ENCODE data around the gene ERFL. TPM values are rescaled to one million over a fixed set of nuclear protein-coding genes. Genes with fewer than 3 reads are reported as not detected.

ERFL gene
- total and polyA plus RNA-seq, 2 of the 4 experiments (the other 2 are of a cell fraction), result not detected

- no peak overlapping the region for H2AK5ac ChIP-seq (ENCODE audit: low read depth, low read length)
- POLR2A ChIA-PET (ENCODE audit: unreplicated experiment), result no interaction called here
- no peak overlapping the region for H3K9ac ChIP-seq (ENCODE audit: low read depth, low read length)
- no peak for DNase-seq
- in situ Hi-C loops (cut with MboI; ENCODE audit: low sequenced_read_pairs) (no loop called here), dilution Hi-C loops (cut with HindIII; ENCODE audit: low sequenced_read_pairs, unreplicated experiment) (no loop called here), intact Hi-C loops (cut with micrococcal nuclease) (loop anchor here (5.0 kb wide), 1 partner anchor 52 kb away; the partner anchor contains the start of gene ARHGEF1)
- no peak overlapping the region for H2BK5ac ChIP-seq (ENCODE audit: low read depth, low read length, poor library complexity, severe bottlenecking)
- peaks cover 15% of the 10 kb centered on the region for H3K4me1 ChIP-seq (ENCODE audit: control insufficient read depth, insufficient read depth, low read length)
- no peak overlapping the region for H3K4me2 ChIP-seq (ENCODE audit: low read depth, low read length)
- no peak overlapping the region for H2AK9ac ChIP-seq (replicated peaks; ENCODE audit: low read depth, low read length, poor library complexity)
- no peaks in the 10 kb centered on the region for H3K9me3 ChIP-seq (ENCODE audit: control insufficient read depth, insufficient read depth, low read length)
- no peak overlapping the region for H3K18ac ChIP-seq (ENCODE audit: low read depth, low read length)
- H3K23ac ChIP-seq (ENCODE audit: low read depth, low read length), result peak overlapping the region; percentile 68; the same call in 1 of the 2 replicates
- no peak overlapping the region for H2BK120ac ChIP-seq (ENCODE audit: low read depth, low read length)
- H3K14ac ChIP-seq (replicated peaks; ENCODE audit: low read depth, low read length), result no peak overlapping the region
- H3K56ac ChIP-seq (ENCODE audit: extremely low read depth, insufficient read depth, low read length), result no peak overlapping the region
- no peaks in the 10 kb centered on the region for H3K36me3 ChIP-seq (ENCODE audit: control insufficient read depth, insufficient read depth, low read length)
- H2BK20ac ChIP-seq (ENCODE audit: low read depth, low read length), result no peak overlapping the region
- ATAC-seq (ENCODE audit: low read depth), result no peak
- no peak overlapping the region for H3K4me3 ChIP-seq (ENCODE audit: insufficient read depth, low read depth, low read length)
- no peak overlapping the region for H3K4ac ChIP-seq (ENCODE audit: low read depth, low read length)
- H3K79me1 ChIP-seq (ENCODE audit: low read depth in 1 of 2, low read length in 2 of 2), result no peaks in the 10 kb centered on the region
- H3K9me1 ChIP-seq (ENCODE audit: insufficient read depth, low read length), result no peaks in the 10 kb centered on the region; the same call in 1 of the 2 replicates
- TF ChIP-seq, protein P1, sequence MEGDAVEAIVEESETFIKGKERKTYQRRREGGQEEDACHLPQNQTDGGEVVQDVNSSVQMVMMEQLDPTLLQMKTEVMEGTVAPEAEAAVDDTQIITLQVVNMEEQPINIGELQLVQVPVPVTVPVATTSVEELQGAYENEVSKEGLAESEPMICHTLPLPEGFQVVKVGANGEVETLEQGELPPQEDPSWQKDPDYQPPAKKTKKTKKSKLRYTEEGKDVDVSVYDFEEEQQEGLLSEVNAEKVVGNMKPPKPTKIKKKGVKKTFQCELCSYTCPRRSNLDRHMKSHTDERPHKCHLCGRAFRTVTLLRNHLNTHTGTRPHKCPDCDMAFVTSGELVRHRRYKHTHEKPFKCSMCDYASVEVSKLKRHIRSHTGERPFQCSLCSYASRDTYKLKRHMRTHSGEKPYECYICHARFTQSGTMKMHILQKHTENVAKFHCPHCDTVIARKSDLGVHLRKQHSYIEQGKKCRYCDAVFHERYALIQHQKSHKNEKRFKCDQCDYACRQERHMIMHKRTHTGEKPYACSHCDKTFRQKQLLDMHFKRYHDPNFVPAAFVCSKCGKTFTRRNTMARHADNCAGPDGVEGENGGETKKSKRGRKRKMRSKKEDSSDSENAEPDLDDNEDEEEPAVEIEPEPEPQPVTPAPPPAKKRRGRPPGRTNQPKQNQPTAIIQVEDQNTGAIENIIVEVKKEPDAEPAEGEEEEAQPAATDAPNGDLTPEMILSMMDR (conservative IDR thresholded peaks at IDR 0.05; ENCODE audit: low read depth, low read length), result no peak
- no peak for TF ChIP-seq NFE2L2 (IDR thresholded peaks at IDR 0.05; ENCODE audit: low read depth, low read length)
- no peak for TF ChIP-seq POLR2A (IDR thresholded peaks at IDR 0.05; ENCODE audit: low read depth, low read length)
- no peak for TF ChIP-seq BHLHE40 (IDR thresholded peaks at IDR 0.05; ENCODE audit: low read depth, low read length)
- TF ChIP-seq FOS (IDR thresholded peaks at IDR 0.05; ENCODE audit: low read depth, low read length), result no peak
- TF ChIP-seq SMC3 (IDR thresholded peaks at IDR 0.05; ENCODE audit: low read depth, low read length), result no peak
- TF ChIP-seq CEBPB (IDR thresholded peaks at IDR 0.05; ENCODE audit: low read depth, low read length), result no peak
- TF ChIP-seq MAZ (IDR thresholded peaks at IDR 0.05; ENCODE audit: borderline replicate concordance, low read depth, low read length), result no peak
- TF ChIP-seq RAD21 (IDR thresholded peaks at IDR 0.05; ENCODE audit: low read length), result no peak
- no peak for TF ChIP-seq MAFK (IDR thresholded peaks at IDR 0.05; ENCODE audit: low read depth, low read length)
- no peak for TF ChIP-seq ELK1 (IDR thresholded peaks at IDR 0.05; ENCODE audit: borderline replicate concordance, low read depth, low read length)
- TF ChIP-seq CHD1 (IDR thresholded peaks at IDR 0.05; ENCODE audit: low read depth, low read length), result no peak
- no peak for TF ChIP-seq RFX5 (IDR thresholded peaks at IDR 0.05; ENCODE audit: low read depth, low read length)
- no peak for TF ChIP-seq MXI1 (IDR thresholded peaks at IDR 0.05; ENCODE audit: borderline replicate concordance, low read depth, low read length)
- no peak for TF ChIP-seq USF2 (IDR thresholded peaks at IDR 0.05; ENCODE audit: low read depth, low read length)
- no peak for TF ChIP-seq RCOR1 (IDR thresholded peaks at IDR 0.05; ENCODE audit: insufficient replicate concordance, low read length)
- 50% methylated on average over 2 of the region's 7 CpGs; no CpG with 5 or more reads in 1 of the 2 experiments for WGBS, 2 experiments (ENCODE audit: extremely low coverage in 2 of 2, insufficient read length in 1 of 2)
- peak overlapping the region; percentile 10 for H2AFZ ChIP-seq (replicated peaks; ENCODE audit: low read length, poor library complexity)
- H4K8ac ChIP-seq (ENCODE audit: low read depth in 2 of 2, low read length in 2 of 2), result no peak overlapping the region
- peaks cover 7% of the 10 kb centered on the region for H4K20me1 ChIP-seq (ENCODE audit: insufficient read depth, low read length)
- no peak overlapping the region for H2BK15ac ChIP-seq (ENCODE audit: low read depth, low read length)
- CTCF ChIA-PET, result no interaction called here
- no peak overlapping the region for H4K91ac ChIP-seq (ENCODE audit: insufficient read depth, low read depth, low read length)
- no TSS peak for BruUV-seq (replicated peaks)
- H3K27ac ChIP-seq (ENCODE audit: insufficient read depth, low read length), result no peak overlapping the region
- H4K5ac ChIP-seq (ENCODE audit: low read depth, low read length), result no peak overlapping the region
- peaks cover 67% of the 10 kb centered on the region for H3K27me3 ChIP-seq (ENCODE audit: control insufficient read depth, insufficient read depth, low read length)
Measured at GRCh38 chr19:41933693-41934426, 5.6 kb upstream of the ERFL start.

All from IMR-90 (cell line).